Panc1 (cell line): ENCODE data around the gene PPP4R1. TPM values are rescaled to one million over a fixed set of nuclear protein-coding genes. Genes with fewer than 3 reads are reported as not detected.

Experiments used
- ATAC-seq: fragments of 200-7000 bp; cut with Tn5 transposase; 2 replicates; pipeline ENCODE4 v1.9.1; 2020; ENCODE audit warnings: mild to moderate bottlenecking, moderate library complexity
- BruUV-seq: library from RNA; stranded (reverse); fragments of 400-500 nt; replicated peaks from 2 replicates; lab custom pipeline; 2021; lab: Mats Ljungman, UMichigan
- CTCF ChIA-PET: fragments of 300-600 bp; sonication (Branson Sonifier 250); formaldehyde crosslinking; loops from one replicate; lab custom pipeline; 2022; ENCODE audit warnings: antibody characterized with exemption; lab: Charles Lee
- POLR2A ChIA-PET: fragments of 300-600 bp; sonication (Branson Sonifier 250); formaldehyde crosslinking; loops from one replicate; lab custom pipeline; 2022; ENCODE audit warnings: antibody characterized with exemption; lab: Charles Lee
- DNase-seq: peaks from one replicate; pipeline ENCODE4 v3.0.0-alpha.2; 2010; ENCODE audit warnings: low read depth, low spot score
- H3K27ac ChIP-seq: 2 replicates; pipeline ENCODE4 v1.5.1; 2011; ENCODE audit warnings: mild to moderate bottlenecking, low read length, inconsistent platforms
- H3K27me3 ChIP-seq: fragments of 200-500 bp; sonication (Bioruptor generic); 2 replicates; pipeline ENCODE4 v1.6.0; 2014; ENCODE audit warnings: low read length, inconsistent platforms; ENCODE audit not compliant: control insufficient read depth, insufficient read depth
- H3K36me3 ChIP-seq: fragments of 200-500 bp; sonication (Bioruptor generic); 2 replicates; pipeline ENCODE4 v1.5.1; 2014; ENCODE audit warnings: inconsistent platforms, mild to moderate bottlenecking, low read length, moderate library complexity; ENCODE audit not compliant: control insufficient read depth, insufficient read depth
- H3K4me1 ChIP-seq: 2 replicates; pipeline ENCODE4 v1.5.1; 2011; ENCODE audit warnings: inconsistent platforms, mild to moderate bottlenecking, low read length, moderate library complexity; ENCODE audit not compliant: control insufficient read depth, insufficient read depth
- H3K4me3 ChIP-seq, 2 experiments: 2 replicates each; pipeline ENCODE4 v1.5.1; 2011 to 2012; ENCODE audit warnings: low read depth in 2 of 2, low read length in 2 of 2, mild to moderate bottlenecking in 2 of 2, inconsistent platforms in 1 of 2, moderate library complexity in 1 of 2
- H3K9me3 ChIP-seq: fragments of 200-500 bp; sonication (Bioruptor generic); 2 replicates; pipeline ENCODE4 v1.5.1; 2014; ENCODE audit warnings: low read depth, mild to moderate bottlenecking, inconsistent platforms, low read length, moderate library complexity; ENCODE audit not compliant: control insufficient read depth, insufficient read depth
- CTCF ChIP-seq: fragments of 450-650 bp; IDR thresholded peaks from 2 replicates; pipeline ENCODE4 v1.5.1; 2017; ENCODE audit warnings: mild to moderate bottlenecking
- POLR2AphosphoS5 ChIP-seq: IDR thresholded peaks from 2 replicates; pipeline ENCODE4 v1.6.1; 2012; ENCODE audit warnings: mild to moderate bottlenecking, low read depth, low read length, moderate library complexity
- REST ChIP-seq, 2 experiments: IDR thresholded peaks; 2 replicates each; pipeline ENCODE4 v1.6.1; 2011 to 2012; ENCODE audit warnings: low read depth in 2 of 2, control low read depth in 1 of 2, low read length in 1 of 2, mild to moderate bottlenecking in 1 of 2, moderate library complexity in 1 of 2; ENCODE audit not compliant: insufficient read depth in 1 of 2
- SIN3A ChIP-seq: IDR thresholded peaks from 2 replicates; pipeline ENCODE4 v1.6.1; 2012; ENCODE audit warnings: low read depth, mild to moderate bottlenecking, low read length, moderate library complexity, borderline replicate concordance; ENCODE audit not compliant: insufficient read depth
- TCF7L2 ChIP-seq: IDR thresholded peaks from 2 replicates; pipeline ENCODE4 v1.6.1; 2011; ENCODE audit warnings: mild to moderate bottlenecking, low read depth, low read length, inconsistent platforms
- in situ Hi-C: cut with HindIII; loops from 2 replicates; pipeline ENCODE4 v1.10.0; 2016; ENCODE audit warnings: low sequenced_read_pairs, low pct_unique_long_range_greater_than_20kb
- intact Hi-C: fragments of 100-400 bp; cut with micrococcal nuclease; formaldehyde crosslinking; loops from one replicate; pipeline ENCODE4 v1.10.0; 2022; ENCODE audit not compliant: unreplicated experiment
- total RNA-seq: library from RNA; stranded (reverse); gene quantifications from one replicate; pipeline ENCODE4 v1.2.1, GENCODE V29; 2021; ENCODE audit not compliant: unreplicated experiment

Gene PPP4R1
- total RNA-seq, 1 experiment from 2014 or later, result 80.6 TPM

GRCh38 chr18:9507565-9508088 lies 106.7 kb downstream of the PPP4R1 start:
- TF ChIP-seq SIN3A, result no peak
- no peak for TF ChIP-seq REST (IDR thresholded peaks at IDR 0.05; ENCODE audit: insufficient read depth in 1 of 2, low read depth in 2 of 2, low read length in 1 of 2)
- no peak for TF ChIP-seq TCF7L2
- TF ChIP-seq CTCF, result no peak
- TF ChIP-seq POLR2AphosphoS5, result no peak
- Histone ChIP-seq H3K4me3 (no peak overlapping the region), H3K27ac (no peak overlapping the region), H3K4me1 (no peaks in the 10 kb centered on the region), H3K27me3 (no peaks in the 10 kb centered on the region), H3K36me3 (no peaks in the 10 kb centered on the region), H3K9me3 (peaks cover 6% of the 10 kb centered on the region; the same call in 1 of the 2 replicates)
- ChIA-PET POLR2A (no interaction called here), CTCF (no interaction called here)
- in situ Hi-C loops, result no loop called here
- ATAC-seq (no peak), DNase-seq (no peak)
- BruUV-seq, result no TSS peak
- intact Hi-C loops, result no loop called here

- ChIA-PET POLR2A (interaction anchor here (0.6 kb wide), 1 partner anchor 897 kb away, joined by 3 read pairs; the partner anchor contains the start of gene RAB12), CTCF (no interaction called here)
- ATAC-seq, result no peak
- Histone ChIP-seq H3K27ac (no peak overlapping the region), H3K4me1 (no peaks in the 10 kb centered on the region), H3K36me3 (no peaks in the 10 kb centered on the region), H3K27me3 (no peaks in the 10 kb centered on the region), H3K9me3 (peaks cover 6% of the 10 kb centered on the region; the same call in 1 of the 2 replicates), H3K4me3 (no peak overlapping the region)
- TF ChIP-seq SIN3A, result no peak
- TF ChIP-seq TCF7L2, result no peak
- no peak for TF ChIP-seq POLR2AphosphoS5
- TF ChIP-seq REST (IDR thresholded peaks at IDR 0.05; ENCODE audit: insufficient read depth in 1 of 2, low read depth in 2 of 2, low read length in 1 of 2), result no peak
- no peak for TF ChIP-seq CTCF
- in situ Hi-C loops, result no loop called here
- intact Hi-C loops, result no loop called here
- no peak for DNase-seq
- BruUV-seq, result no TSS peak
Observed at GRCh38 chr18:9506046-9506792, 108.1 kb downstream of the PPP4R1 start.
